LNCAP (cell line): Measurements from ENCODE around the gene BBX.

ENCODE experiments used
- CTCF ChIP-seq: fragments of 450-650 bp; IDR thresholded peaks from 2 replicates; pipeline ENCODE4 v1.5.1; 2017; ENCODE audit warnings: mild to moderate bottlenecking

Gene BBX

DNA sequence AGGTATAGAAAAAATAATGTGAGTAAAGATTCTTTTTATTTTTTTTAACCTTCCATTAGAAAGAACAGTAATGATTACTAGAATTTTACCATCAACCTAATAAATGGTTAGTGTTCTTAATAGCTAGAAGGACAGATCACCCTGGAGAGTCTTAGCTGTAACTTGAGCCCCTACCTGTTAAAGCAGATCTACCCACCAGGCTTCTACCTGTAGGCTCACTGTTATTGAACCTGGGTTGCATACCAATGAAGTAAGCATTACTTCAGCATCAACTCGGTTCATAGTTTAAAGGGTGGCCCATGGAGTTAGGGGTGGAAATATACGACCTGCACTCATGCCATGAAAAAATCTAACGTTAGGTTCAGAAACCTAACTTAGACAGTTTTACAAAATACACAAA is 280.4 kb downstream of the BBX start:
- TF ChIP-seq CTCF: no peak

DNA sequence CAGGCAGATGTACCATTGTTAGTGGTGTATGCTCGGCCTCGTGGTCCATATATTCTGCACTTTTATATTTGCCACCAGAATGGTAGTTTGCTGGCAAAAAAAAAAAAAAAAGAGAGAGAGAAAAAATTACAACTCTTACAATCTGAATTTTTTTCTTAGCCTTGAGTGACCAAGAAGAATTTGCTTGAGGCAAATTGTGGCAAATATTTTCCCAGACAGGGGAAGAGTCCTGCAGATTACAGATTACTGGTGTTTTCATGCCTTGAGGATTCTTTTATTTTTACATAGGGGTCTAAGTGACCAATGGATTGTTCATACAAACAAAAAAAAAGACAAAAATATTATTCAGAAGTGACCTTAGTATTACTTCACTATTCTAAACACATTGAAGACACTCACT is 283.3 kb downstream of the BBX start:
- TF ChIP-seq CTCF: no peak

DNA sequence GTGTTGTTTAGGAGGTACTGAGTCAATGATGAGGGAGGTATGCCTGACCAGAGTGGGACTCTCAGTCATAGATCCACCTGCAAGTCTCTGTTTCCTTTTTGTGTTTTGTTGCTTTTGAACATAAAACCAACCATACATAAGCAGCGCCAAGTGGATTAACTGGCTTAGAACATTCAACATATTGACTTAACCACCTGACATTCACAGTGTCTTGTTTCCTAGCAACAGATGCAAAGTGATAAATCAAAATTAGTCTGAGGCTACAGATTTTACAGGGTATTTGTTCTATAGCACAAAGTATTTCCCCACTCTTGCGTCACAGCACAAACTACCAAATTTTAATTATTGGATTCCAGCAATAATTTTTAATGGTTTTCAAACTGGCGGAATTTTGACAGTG is 283.8 kb downstream of the BBX start:
- TF ChIP-seq CTCF: no peak

GRCh38 chr3:107810171-107811071 is 287.7 kb downstream of the BBX start:
- TF ChIP-seq CTCF: no peak

GRCh38 chr3:107813026-107813425 is 290.3 kb downstream of the BBX start:
- TF ChIP-seq CTCF: no peak

- no peak for TF ChIP-seq CTCF
Measured at GRCh38 chr3:107816107-107816506, 293.3 kb downstream of the BBX start.

GRCh38 chr3:107817076-107817475 is 294.3 kb downstream of the BBX start:
- TF ChIP-seq CTCF: no peak
